Measurements from ENCODE around the gene CHST14.
"Not testable (repeated sequence)": the region's sequence is repeated elsewhere in the genome, so short reads cannot be mapped to it uniquely, and the experiment has no call there.

The CHST14 gene

DNA sequence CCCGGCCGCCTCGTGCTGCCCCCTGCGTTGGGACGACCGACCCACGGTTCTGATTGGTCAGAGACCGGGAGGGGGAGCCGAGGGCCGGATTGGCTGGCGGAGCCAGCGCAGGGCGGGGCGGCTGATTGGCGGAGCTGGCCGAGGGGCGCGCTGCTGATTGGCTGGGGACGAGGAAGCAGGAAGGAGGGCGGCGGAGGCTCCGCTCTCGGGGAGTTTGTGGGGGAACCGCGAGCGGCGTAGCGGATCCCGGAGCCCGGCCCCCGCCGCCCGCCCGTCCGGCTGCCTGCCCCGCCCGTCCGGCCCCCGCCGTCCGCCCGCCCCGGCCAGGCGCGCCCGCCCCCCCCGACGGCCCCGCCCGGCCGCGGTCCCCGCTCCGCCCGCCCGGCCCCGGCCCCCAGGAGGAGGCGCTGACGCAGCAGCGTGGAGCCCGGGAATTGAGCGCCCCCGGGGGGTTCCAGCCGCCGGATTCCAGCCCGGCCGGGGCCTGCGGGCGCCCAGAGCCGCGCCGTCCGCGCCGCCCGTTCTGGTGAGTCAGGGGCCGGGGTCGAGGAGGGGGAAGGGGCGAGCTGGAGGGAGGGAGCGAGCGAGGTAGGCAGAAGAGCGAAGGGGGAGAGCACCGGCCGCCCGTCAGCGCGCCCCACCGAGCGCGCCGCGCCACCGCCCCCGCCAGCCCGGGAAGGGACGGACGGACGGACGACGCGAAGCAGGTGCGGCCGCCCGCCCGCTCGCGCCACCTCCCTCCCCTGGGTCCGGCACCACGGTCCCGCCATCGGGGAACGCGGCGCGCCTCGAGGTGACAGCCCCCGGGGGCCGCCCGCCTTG lies 29.8 kb upstream of the CHST14 start, which contains the start of gene BAHD1:
BAHD1 (plus strand) TSS at position 211 of the 822 bp plus-strand sequence. CDS start 17,512 bp downstream, outside the sequence.
- DNase-seq (ENCODE audit: low read depth in 1 of 2, low spot score in 1 of 2), result peak; percentile 82 to 93

DNA sequence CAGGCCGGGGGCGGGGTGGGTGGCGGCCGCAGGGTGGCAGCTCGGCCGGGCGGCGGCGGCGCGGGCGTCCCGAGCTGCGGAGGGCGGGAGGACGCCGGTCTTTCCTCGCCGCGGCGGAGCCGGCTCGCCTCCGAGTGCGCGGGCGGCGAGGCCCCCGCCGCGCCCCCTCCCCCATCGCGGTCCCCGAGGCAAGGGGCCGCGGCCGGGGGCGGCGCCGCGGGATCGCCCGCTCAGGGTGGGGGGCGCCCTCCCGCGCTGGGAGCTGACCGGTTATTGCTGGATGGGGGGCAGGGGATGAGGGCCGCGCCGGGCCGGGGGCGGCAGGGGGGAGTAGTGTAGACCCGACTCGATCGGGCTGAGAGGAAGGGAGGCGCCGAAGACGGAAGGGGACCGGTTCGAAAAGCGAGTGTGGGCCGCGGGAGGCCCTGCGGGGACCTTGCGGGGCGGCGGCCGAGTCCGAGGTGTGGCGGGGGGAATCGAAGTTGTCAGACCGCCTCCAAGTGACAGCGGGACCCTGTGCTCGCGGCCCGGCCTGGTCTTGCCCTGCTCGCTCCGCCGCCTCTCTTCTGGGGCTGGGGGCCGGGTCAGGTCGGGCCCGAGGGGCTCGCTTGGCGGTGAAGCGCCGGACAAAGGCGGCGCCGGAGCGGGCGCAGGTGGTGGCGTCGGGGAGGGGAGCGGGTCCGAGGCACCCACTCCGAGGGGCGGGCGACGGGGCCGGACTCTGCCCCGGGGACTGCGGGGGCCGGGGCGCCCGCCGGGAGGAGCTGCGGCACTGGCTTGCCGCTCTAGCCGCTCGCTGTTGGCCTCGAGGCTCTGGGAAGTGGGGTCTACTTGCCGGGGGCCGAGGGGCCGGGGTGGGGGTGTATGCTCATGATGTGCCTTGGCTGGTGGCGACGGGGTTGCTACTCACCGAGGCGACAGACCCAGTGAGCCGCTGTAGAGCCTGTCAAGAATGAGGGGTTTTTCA lies 28.9 kb upstream of the CHST14 start:
- no peak for DNase-seq (ENCODE audit: low read depth in 1 of 2, low spot score in 1 of 2)

DNA sequence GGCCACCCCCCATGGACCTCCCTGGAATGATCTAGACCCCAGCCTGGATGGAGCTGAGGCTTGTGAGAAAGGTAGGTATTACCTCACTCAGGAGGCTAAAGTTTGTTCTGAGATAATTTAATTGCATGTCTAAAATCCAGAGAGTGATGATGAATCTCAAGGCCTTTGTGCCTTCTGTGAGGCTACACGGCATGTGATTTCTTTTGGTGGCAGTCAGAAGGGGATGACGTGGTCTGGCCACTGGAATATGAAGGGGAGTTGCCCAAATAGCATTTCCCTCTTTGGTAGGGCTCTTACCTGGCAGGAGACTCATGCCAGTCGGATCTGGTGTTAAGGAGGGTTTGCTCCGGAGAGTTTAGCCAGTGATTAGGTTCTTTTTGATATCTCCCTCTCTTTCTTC lies 27.5 kb upstream of the CHST14 start:
- no peak for DNase-seq (ENCODE audit: low read depth in 1 of 2, low spot score in 1 of 2)

DNA sequence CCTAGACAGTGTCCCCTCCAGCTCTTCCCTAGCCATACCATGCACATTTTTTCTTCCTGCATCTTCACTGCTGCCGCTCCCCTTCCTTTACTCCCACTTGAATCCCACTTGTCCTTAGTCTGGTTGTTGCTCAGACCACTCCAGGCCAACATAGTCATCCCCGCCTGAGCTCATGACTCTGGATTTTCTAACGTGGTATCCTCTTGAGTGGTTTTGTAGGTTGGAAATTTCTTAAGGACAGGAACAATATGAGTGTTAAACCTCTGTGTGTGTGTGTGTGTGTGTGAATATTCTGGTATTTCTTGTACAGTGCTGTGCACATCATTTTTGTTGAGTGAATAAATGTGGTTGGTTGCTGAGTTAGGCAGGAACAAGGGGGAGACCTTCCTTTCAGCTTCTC lies 26.9 kb upstream of the CHST14 start:
- DNase-seq (ENCODE audit: low read depth in 1 of 2, low spot score in 1 of 2), result no peak

DNA sequence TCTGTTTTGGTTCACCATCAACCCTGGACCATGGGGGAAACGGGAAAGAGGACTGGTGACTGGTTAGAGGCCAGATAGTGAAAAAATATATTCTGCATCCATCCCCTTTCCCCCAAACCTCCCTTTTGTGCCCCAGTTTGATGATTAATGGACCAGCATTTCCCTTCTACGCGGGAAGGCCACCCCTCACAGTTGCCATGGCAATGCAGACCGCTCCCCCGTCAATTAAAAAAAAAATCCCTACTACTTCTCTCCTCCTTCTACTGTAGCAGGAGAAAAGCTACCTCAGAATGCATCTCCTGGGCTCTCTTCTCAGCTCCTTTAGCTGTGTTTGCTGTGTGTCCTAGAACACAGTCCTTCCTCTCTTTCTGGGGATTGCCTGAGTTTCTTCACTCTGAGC lies 26.0 kb upstream of the CHST14 start:
- no peak for DNase-seq (ENCODE audit: low read depth in 1 of 2, low spot score in 1 of 2)

DNA sequence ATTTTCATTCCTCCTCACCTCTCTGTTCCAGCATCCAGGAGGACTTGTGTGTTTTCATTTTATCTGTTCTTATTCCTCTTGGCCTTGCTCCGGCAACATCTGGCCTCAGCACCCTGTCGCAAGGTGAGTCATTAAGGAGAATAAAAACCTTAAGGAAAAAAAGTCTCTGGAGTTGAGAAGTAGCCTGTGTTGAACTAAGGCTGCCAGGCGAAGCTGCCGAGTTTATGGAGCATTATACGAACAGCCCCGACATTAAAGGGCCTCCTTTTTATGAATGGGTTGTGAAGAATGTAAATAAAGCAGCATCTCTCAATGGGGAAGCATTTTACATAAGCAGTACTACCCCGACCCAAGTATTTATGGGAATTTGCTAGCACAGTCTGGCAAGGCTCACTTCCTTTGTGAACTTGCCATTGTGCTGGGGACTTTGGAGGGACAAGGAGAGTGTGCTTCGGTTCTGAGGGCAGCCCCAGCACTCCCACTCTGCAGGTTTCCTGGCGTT lies 25.3 kb upstream of the CHST14 start:
- DNase-seq (ENCODE audit: low read depth in 1 of 2, low spot score in 1 of 2), result no peak

DNA sequence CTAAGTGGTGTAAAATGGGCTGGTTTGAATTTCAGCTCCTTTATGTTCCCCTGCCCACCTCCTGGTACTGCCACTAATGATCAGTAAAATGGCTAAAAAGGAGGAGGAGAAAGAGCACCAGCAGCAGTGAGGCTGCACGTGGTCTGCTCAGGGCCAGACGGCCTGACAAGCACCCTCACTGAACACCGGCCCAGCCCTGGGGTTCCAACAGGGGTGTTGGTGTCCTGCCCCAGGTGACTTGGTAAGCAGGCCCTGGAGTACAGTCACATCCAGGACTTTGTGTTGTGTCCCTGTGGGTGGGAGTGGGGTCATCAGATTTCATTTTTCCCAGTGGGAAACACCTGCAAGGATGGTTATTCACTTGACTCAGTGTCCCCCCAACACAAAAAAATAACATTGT lies 24.6 kb upstream of the CHST14 start:
- no peak for DNase-seq (ENCODE audit: low read depth in 1 of 2, low spot score in 1 of 2)

DNA sequence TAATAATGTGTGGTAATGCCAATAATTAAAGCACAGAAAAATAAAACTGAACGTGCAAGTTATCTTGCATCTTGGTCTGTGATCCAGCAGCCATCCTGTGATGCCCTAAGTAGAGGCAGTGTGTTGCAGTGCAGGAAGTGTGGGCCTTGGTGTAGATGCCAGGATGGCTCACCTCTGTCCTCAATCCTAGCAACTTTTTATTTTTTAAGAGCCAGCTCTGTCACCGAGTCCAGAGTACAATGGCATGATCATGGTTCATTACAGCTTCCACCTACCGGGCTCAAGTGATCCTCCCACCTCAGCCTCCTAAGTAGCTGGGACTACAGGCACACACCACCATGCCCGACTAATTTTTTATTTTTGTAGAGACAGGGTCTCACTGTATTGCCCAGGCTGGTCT lies 22.4 kb upstream of the CHST14 start:
- no peak for DNase-seq (ENCODE audit: low read depth in 1 of 2, low spot score in 1 of 2)

DNA sequence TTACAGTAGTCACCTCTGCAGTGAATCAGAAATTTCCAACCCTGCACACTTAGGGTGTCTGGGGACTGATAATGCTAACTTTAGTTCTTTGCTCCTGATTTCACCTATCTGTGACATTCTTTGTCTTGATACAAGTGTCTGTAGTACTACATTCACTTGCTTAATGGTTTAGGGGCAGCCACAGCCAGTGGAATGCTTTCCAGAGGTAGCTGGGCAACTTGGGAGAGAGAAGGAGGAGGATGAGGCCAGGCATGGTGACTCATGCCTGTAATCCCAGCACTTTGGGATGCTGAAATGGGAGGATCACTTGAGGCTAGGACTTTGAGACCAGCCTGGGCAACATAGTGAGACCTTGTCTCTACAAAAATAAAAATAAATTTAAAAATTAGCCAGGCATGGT lies 21.5 kb upstream of the CHST14 start:
- DNase-seq (ENCODE audit: low read depth in 1 of 2, low spot score in 1 of 2), result no peak

DNA sequence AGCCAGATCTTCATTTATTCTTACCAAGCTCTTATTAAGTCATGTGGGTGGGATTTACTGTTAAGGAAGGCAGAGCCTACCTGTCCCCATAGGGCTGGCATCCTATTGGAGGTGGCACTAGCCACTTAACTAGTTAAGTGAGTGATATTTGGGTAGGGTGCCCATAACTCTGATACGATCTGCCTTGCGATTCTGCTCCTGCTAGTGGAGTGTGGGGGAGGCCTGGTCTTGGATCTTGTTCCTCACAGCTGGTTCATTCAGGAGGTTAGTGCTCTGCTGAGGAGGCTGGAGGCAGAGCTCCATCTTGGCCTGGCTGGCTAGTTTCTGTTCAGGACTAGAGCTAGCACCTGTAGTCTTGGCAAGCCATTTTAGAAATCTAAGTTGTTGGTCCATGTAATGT lies 20.7 kb upstream of the CHST14 start:
- no peak for DNase-seq (ENCODE audit: low read depth in 1 of 2, low spot score in 1 of 2)

DNA sequence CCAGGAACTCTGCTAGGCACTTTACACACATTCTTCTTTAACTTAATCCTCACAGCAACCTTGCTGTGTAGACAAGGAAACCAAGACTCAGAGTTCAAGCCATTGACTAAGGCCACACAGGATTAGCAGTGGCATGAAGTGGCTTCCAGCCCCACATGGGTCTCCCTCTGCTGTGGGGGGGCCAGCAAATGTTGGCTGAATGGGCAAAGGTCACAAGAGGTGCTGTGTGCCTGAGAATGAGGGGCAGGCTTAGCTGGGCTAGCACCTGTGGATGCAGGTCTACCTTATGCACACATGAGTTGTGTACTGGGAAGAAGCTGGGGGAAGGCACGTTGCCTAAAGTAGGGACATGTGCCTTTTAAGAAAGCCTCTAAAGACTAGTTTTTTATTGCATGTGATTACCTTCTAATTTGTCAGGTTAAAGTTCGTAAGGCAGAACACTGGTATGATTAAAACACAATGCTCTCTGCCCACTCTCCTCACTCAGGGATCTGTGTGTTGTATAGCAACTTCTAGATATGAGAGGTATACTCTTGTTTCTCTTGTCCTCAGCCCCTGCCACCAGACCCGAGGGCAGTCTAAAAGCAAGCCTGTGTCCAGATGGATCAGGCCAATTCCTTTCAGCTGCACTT lies 19.1 kb upstream of the CHST14 start:
- no peak for DNase-seq (ENCODE audit: low read depth in 1 of 2, low spot score in 1 of 2)

DNA sequence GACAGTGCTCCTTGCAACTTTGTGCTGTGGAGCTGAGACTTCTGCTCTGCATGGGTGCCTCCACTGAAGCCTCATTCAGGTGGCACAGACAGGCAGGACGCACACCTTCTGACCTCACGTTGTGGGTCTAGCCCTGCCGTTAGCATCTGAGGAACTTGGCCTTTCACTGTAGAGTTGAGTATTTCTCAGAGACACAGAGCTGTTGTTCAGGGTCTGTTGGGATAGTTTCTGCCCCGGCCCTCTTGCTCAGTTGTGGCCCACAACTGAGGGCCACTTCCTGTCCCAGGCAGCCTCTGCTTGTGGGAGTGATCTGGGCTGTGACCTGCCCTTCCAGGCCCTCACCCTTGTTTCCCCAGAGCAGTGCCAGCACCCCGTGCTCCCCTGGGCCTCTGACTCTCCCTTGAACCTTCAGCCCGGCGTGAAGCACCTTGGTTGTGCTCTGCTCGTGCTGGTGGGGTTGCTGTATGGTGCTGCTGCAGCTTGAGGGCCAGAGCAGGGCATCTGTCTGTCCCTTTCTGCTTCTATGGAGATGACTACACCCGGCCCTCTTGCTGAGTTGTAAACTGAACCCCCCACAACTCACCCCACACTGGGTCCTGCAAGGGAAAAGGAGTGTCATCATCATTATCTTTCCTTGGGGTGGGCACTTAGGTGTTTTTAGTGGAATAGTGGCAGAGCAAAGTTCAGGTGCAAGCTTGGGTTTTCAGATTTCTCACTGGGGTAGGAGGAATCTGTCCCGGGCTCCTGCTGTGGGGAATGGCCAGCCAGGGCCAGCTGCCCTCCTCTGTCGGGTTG lies 18.3 kb upstream of the CHST14 start:
- no peak for DNase-seq (ENCODE audit: low read depth in 1 of 2, low spot score in 1 of 2)

DNA sequence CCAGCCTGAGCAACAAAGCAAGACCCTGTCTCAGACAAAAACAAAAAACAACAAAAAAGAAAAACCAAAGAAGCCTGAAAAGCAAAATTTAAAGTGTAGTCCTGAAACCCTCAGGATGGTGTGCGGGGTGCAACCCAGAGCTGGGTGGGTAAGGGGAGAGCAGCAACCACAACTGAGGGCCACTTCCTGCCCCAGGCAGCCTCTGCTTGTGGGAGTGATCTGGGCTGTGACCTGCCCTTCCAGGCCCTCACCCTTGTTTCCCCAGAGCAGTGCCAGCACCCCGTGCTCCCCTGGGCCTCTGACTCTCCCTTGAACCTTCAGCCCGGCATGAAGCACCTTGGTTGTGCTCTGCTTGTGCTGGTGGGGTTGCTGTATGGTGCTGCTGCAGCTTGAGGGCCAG lies 16.8 kb upstream of the CHST14 start:
- DNase-seq (ENCODE audit: low read depth in 1 of 2, low spot score in 1 of 2), result not testable (repeated sequence)

DNA sequence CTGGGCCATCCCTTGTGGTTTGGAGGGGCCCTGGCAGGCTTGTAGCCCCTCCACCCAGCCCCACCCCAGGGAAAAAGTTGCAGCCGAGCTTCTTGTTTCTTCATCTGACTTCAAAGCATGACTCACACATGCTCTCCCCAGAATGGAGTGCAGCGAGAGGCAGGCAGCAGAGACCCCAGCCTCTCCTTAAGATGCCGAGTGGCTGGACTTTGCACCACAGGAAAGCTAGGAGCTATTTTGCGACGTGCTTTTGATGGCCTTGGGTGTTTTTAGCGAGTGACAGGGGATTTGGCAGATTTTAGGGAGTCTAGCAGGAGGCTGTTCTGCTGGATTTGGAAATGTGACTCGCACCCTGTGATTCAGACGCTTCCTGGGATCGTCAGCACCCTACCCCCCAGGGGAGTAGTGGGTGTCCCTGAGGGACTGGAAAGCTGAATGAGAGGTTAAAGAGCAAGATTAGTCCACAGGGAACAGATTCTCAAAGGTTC lies 15.8 kb upstream of the CHST14 start:
- DNase-seq (ENCODE audit: low read depth in 1 of 2, low spot score in 1 of 2), result no peak

DNA sequence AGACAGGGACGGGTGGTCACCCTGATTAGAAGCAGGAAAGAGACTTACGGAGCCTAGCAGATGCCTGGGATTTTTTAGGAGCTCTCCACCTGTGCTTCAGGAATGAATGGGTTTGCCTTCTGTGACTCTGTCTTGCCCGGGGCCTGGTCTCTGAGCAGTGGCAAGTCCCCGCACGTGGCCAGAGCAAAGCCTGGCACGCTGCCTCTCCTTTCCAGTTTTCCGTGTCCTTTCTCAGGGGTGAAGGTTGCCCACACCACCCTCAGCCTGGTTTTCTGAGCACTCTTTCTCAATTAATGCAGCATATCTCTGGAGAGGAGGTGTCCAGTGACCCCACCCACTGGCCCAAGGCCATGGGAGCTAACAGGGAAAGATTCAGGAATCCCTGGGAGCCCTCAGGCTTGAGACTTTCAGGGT lies 14.5 kb upstream of the CHST14 start:
- no peak for DNase-seq (ENCODE audit: low read depth in 1 of 2, low spot score in 1 of 2)

DNA sequence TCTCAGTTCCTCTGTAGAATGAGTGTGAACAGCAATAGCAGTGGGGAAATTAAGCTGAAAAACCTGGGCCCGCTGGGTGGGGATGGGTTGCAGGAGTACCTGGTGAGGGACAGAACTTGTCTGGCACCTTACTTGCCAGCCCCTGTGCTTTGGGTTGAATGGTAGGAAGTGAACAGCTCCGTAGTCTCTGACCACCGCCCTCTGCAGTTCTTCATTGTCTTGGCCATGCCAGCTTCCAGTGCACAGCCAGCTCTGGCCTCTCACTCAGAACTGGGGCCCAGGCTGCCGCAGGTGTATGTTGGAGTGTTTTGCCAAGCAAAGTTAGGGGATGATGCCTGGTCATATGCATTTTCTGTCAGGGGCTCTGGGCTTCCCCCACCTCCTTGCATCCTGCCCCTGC lies 14.0 kb upstream of the CHST14 start:
- no peak for DNase-seq (ENCODE audit: low read depth in 1 of 2, low spot score in 1 of 2)

DNA sequence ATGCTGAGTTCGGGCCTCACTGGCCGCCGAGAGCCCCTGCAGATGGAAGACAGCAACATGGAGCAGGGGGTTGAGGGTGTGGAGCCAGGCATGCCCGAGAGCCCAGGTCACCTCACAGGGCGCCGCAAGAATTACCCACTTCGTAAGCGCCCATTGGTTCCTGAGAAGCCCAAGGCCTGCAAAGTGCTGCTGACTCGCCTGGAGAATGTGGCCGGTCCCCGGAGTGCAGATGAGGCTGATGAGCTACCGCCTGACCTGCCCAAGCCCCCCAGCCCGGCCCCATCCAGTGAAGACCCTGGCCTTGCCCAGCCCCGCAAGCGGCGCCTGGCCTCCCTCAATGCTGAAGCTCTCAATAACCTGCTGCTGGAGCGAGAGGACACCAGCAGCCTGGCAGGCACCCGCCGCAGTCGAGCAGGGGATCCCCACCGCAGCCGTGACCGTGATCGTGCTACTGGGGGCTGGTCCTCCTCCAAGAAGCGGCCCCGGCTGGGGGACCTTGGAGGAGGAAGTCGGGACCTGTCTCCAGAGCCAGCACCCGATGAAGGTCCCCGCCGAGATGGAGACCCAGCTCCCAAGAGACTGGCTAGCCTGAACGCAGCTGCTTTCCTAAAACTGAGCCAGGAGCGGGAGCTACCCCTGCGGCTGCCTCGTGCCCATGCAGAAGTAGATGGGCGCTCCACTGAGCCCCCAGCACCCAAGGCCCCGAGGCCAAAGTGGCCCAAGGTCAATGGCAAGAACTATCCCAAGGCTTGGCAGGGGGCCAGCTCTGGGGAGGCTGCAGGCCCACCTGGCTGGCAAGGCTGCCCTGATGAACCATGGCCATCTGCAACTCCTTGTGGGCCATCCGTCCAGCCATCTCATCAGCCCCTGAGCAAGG lies 12.1 kb upstream of the CHST14 start:
- DNase-seq (ENCODE audit: low read depth in 1 of 2, low spot score in 1 of 2), result no peak

DNA sequence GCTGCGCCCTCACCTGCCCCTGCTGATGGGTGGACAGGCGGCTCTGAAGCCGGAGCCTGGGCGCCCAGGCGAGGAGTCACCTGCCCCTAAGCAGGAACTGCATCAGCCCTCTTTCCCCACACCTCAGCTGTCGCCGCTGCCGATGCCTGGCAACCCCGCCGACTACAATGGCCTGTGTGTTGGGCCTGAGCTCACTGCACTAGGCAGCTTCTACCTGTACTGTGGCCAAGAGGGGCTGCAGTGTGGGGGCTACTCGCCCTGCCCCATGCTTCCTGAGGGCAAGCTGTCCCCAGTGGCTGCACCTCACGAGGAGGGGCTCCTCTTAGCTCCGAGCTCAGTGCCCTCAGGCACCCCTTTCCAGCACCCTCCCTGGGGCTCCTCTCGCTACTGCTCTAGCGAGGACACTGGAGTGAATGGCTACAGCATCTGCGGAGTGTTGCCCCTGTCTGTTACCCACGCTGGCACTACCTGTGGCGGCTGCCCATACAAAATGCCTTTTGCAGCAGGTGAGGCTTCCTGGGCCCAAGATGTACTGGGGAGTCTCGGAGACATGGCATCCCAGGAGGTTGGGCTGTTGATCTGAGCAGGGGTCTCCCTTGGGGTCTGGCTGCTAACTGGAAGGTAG lies 11.3 kb upstream of the CHST14 start:
- no peak for DNase-seq (ENCODE audit: low read depth in 1 of 2, low spot score in 1 of 2)

DNA sequence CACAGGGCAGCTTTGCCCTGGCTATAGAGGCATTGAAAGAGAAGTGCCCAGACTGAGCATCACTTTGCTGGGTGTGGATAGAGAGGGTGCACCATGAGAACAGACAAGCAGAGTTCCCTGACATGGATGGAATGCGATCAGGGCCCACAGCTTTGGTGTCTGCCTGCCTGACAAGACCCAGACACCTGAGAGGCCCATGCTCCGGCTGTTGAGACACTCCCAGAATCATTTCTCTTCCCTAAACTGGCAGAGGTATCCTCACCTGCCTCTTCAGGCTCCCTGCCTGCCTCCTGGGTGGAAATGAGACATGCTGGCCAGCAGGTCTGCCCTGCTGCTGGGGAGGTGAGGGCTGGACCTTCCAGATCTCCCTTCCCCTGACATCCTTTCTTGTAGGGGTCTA lies 10.4 kb upstream of the CHST14 start:
- DNase-seq (ENCODE audit: low read depth in 1 of 2, low spot score in 1 of 2), result no peak

Data from activated CD4-positive, alpha-beta T cell treated with anti-CD3 and anti-CD28 coated beads, Interleukin-2, amount 50 U/mL, for 24 hours (primary cell).